ENCODE data around the gene PIGU. TPM values are rescaled to one million over a fixed set of nuclear protein-coding genes. Genes with fewer than 3 reads are reported as not detected.

Gene PIGU
- total and polyA plus RNA-seq, 8 donors: 4.1 to 20.4 (median 7.9) TPM

DNA sequence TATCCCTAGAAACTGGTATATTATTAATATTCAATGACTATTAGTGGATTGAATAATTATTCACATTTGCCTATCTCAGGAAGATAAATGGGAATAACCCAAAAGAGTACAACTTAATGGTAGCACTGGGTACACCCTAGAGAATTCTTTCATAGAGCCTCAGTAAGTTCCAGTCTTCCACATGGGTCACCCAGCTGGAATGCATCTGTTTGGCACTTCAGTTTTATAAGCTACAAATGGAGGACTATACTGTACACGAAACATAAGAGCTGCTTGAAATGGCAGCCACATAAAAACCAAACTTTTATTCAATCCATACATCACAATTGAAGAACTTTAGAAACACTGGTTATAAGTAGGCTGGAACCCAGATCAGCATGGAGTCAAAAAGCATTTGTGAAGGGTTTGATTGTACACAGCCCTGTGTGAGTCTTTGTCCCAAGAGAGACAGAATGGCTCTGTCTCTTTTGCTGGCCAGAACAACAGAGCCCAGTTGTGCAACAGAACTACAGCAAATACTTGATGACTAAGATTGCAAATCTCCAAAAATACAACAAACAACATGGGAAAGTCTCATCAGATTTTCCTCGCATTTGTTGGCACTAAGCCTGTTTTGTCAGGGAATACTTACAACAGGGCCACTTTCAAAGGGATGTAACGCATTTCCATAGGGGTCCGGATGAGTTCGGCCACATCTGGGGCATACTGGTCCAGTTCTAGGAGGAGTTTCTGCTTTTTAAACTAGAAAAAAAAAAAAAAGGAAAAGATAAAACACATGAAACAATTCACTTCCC, 39.5 kb downstream of the PIGU start:
- Histone ChIP-seq H3K4me1 (peaks cover 5 to 9% (median 9%) of the 10 kb centered on the region in 3 donors), H3K36me3 (no peaks in the 10 kb centered on the region), H3K27ac (peak overlapping the region in 2 of 4 donors; percentile 21 to 38), H3K4me3 (no peak overlapping the region), H3K9me3 (no peaks in the 10 kb centered on the region), H3K27me3 (no peaks in the 10 kb centered on the region)
- DNase-seq (no peak), ATAC-seq (peak in 3 of 4 donors; percentile 47 to 55 (median 52)), FAIRE-seq (no peak)
- TF ChIP-seq, protein P1, sequence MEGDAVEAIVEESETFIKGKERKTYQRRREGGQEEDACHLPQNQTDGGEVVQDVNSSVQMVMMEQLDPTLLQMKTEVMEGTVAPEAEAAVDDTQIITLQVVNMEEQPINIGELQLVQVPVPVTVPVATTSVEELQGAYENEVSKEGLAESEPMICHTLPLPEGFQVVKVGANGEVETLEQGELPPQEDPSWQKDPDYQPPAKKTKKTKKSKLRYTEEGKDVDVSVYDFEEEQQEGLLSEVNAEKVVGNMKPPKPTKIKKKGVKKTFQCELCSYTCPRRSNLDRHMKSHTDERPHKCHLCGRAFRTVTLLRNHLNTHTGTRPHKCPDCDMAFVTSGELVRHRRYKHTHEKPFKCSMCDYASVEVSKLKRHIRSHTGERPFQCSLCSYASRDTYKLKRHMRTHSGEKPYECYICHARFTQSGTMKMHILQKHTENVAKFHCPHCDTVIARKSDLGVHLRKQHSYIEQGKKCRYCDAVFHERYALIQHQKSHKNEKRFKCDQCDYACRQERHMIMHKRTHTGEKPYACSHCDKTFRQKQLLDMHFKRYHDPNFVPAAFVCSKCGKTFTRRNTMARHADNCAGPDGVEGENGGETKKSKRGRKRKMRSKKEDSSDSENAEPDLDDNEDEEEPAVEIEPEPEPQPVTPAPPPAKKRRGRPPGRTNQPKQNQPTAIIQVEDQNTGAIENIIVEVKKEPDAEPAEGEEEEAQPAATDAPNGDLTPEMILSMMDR (IDR thresholded peaks at IDR 0.05): no peak
- 82 to 83% methylated on average over 5 of the region's 5 CpGs for WGBS, 2 donors
- intact Hi-C loops (cut with DNase I): no loop called here

DNA sequence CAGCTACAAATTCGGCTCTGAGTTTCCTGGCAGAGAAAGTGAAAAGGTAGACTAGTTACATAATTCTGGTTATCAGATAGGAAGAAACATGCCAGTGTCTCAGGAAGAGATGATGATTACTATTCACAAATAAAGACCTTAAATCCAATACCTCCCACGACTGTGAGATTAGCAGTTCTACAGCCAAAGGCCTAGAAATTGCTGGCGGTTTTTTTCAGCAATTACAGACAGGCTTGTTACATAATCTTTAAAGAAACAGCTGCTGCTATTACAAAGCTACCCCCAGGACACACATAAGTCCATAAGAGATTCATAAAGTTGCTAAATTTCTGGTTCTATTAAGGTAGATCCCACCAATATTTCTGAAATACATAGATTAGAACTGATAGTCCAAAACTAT, 40.2 kb downstream of the PIGU start:
- Histone ChIP-seq H3K36me3 (no peaks in the 10 kb centered on the region), H3K4me1 (peaks cover 5 to 9% (median 9%) of the 10 kb centered on the region in 3 donors), H3K4me3 (no peak overlapping the region), H3K27me3 (no peaks in the 10 kb centered on the region), H3K9me3 (no peaks in the 10 kb centered on the region), H3K27ac (no peak overlapping the region)
- no peak for ATAC-seq
- no peak for DNase-seq
- intact Hi-C loops (cut with DNase I): no loop called here
- FAIRE-seq: no peak
- WGBS, 2 donors: 30 to 33% methylated on average over 3 of the region's 3 CpGs
- TF ChIP-seq, protein P1 (IDR thresholded peaks at IDR 0.05): no peak

DNA sequence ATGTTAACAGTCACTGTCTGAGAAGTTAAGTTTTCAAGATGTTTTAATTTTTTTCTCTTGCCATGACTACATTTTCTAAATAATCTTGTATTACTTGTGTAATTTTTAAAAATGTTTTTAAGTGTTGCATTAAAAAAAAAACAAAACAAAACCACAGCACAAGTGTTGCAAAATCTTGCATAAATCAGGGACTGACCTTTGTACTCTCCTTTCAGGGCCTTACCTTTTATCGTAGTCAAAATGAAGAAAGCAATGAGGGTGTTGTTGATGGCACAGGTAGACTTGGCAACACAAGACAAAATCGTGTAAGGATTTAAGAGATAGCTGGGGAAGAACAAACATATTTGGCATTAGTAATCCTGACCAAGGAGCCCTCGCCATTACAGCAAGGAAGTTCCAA, 42.5 kb downstream of the PIGU start:
- Histone ChIP-seq H3K9me3 (no peaks in the 10 kb centered on the region), H3K4me3 (no peak overlapping the region), H3K27ac (peak overlapping the region in 1 of 4 donors; percentile 10), H3K27me3 (no peaks in the 10 kb centered on the region), H3K36me3 (no peaks in the 10 kb centered on the region), H3K4me1 (peaks cover 0 to under 1% (median under 1%) of the 10 kb centered on the region in 3 donors)
- ATAC-seq: peak in 3 of 4 donors; percentile 25 to 65 (median 51)
- FAIRE-seq: peak; percentile 17
- TF ChIP-seq, protein P1 (IDR thresholded peaks at IDR 0.05): no peak
- intact Hi-C loops (cut with DNase I): no loop called here
- WGBS, 2 donors: 20 to 24% methylated on average over 3 of the region's 3 CpGs
- no peak for DNase-seq

DNA sequence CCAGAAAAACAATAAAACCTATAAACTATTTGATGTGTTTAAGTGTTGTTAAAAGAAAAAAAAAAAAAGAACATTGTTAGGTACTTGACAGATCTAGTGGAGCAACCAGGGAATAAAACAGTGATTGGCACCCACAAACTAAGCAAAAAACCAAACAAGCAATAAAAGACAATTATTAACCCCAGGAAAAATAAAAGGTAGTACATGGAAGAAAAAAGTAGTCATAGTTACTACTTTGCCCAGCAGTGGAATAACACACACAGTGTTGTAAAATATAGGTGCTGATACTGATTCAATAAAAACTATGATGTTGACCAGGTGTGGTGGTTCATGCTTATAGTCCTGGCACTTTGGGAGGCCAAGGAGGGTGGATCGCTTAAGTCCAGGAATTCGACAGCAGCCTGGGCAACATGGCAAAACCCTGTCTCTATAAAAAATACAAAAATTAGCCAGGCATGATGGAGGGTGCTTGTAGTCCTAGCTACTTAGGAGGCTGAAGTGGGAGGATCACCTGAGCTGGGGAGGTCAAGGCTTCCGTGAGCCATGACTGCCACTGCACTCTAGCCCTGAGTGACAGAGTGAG, 43.9 kb downstream of the PIGU start:
- H3K27me3 ChIP-seq: no peaks in the 10 kb centered on the region
- H3K36me3 ChIP-seq: no peaks in the 10 kb centered on the region
- FAIRE-seq (peak; percentile 82), ATAC-seq (peak in 3 of 4 donors; percentile 54 to 63 (median 56)), DNase-seq (no peak)
- H3K27ac ChIP-seq: peak overlapping the region in 2 of 4 donors; percentile 9 to 55
- H3K4me1 ChIP-seq: no peaks in the 10 kb centered on the region
- WGBS, 2 donors: 78 to 83% methylated on average over 3 of the region's 3 CpGs
- intact Hi-C loops (cut with DNase I): no loop called here
- no peaks in the 10 kb centered on the region for H3K9me3 ChIP-seq
- TF ChIP-seq, protein P1 (IDR thresholded peaks at IDR 0.05): no peak
- no peak overlapping the region for H3K4me3 ChIP-seq

DNA sequence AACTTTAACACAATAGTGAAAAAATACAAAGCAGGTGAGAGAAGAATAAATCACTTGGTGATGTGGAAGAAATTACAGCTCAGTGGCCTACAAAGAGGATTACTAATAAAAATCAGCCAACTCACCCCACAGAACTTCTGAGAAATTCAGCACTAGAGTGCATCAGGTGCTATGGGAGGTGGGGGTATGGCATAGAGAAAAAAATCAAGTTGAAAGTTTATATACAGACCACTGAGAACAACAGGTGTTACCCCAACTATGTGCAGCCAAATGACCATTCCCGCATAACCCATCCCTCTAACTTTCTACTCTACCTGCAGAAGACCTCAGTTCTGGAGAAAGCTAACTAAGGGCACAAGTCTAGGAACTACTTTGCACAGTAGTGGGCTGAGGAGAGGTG, 47.0 kb downstream of the PIGU start:
- ATAC-seq (no peak), DNase-seq (no peak), FAIRE-seq (no peak)
- TF ChIP-seq, protein P1 (IDR thresholded peaks at IDR 0.05): no peak
- WGBS, 2 donors: 96 to 100% methylated on average over 1 of the region's 1 CpG
- H3K9me3 ChIP-seq: no peaks in the 10 kb centered on the region
- no peaks in the 10 kb centered on the region for H3K36me3 ChIP-seq
- intact Hi-C loops (cut with DNase I): no loop called here
- no peak overlapping the region for H3K4me3 ChIP-seq
- H3K4me1 ChIP-seq: no peaks in the 10 kb centered on the region
- H3K27ac ChIP-seq: no peak overlapping the region
- H3K27me3 ChIP-seq: no peaks in the 10 kb centered on the region

Measured in pancreas (tissue), 10 donors.